H1 (cell line): ENCODE data around the gene TBC1D19. TPM values are rescaled to one million over a fixed set of nuclear protein-coding genes. Genes with fewer than 3 reads are reported as not detected.

Source experiments
- CEBPB ChIP-seq: IDR thresholded peaks from 2 replicates; pipeline ENCODE4 v1.6.1; 2012; ENCODE audit warnings: low read depth, low read length
- CHD7 ChIP-seq: fragments of 300-600 bp; sonication (generic); IDR thresholded peaks from 2 replicates; pipeline ENCODE4 v1.7.1; 2012; ENCODE audit warnings: low read length, moderate library complexity, mild to moderate bottlenecking, inconsistent platforms; ENCODE audit not compliant: insufficient replicate concordance
- KDM1A ChIP-seq: fragments of 200-600, 300-600 bp; sonication (generic); IDR thresholded peaks from 2 replicates; pipeline ENCODE4 v1.7.1; 2016; ENCODE audit warnings: mild to moderate bottlenecking, low read length, borderline replicate concordance
- KDM5A ChIP-seq: fragments of 200-600 bp; IDR thresholded peaks from 2 replicates; pipeline ENCODE4 v1.7.1; 2012; ENCODE audit warnings: mild to moderate bottlenecking, low read length, inconsistent platforms, mixed read lengths
- MAX ChIP-seq: IDR thresholded peaks from 2 replicates; pipeline ENCODE4 v1.6.1; 2012; ENCODE audit warnings: inconsistent platforms
- NRF1 ChIP-seq: IDR thresholded peaks from 2 replicates; pipeline ENCODE4 v1.6.1; 2011; ENCODE audit warnings: mild to moderate bottlenecking, low read depth, low read length, improper control_type of control experiment
- RBBP5 ChIP-seq: IDR thresholded peaks from 2 replicates; pipeline ENCODE4 v1.7.1; 2012; ENCODE audit warnings: low read depth, mild to moderate bottlenecking, inconsistent platforms, low read length, moderate library complexity, borderline replicate concordance
- SIRT6 ChIP-seq: IDR thresholded peaks from one replicate; pipeline ENCODE4 v1.7.1; 2012; ENCODE audit warnings: low read length, inconsistent platforms
- SP1 ChIP-seq: IDR thresholded peaks from 2 replicates; pipeline ENCODE4 v1.6.1; 2011; ENCODE audit warnings: low read depth, low read length
- SP4 ChIP-seq: IDR thresholded peaks from 2 replicates; pipeline ENCODE4 v1.6.1; 2012; ENCODE audit warnings: low read length, inconsistent platforms
- SUZ12 ChIP-seq: fragments of 200-600 bp; sonication (generic); IDR thresholded peaks from 2 replicates; pipeline ENCODE4 v1.6.1; 2012; ENCODE audit warnings: mild to moderate bottlenecking, inconsistent platforms, low read length, moderate library complexity, mixed read lengths
- TEAD4 ChIP-seq: IDR thresholded peaks from 2 replicates; pipeline ENCODE4 v1.6.1; 2012; ENCODE audit warnings: low read depth, low read length, inconsistent platforms, mixed read lengths
- polyA plus RNA-seq, 7 experiments: library from polyadenylated mRNA; depleted of rRNA in 3 of 7; stranded (reverse) in 5 of 7; unstranded in 2 of 7; fragments of >200 nt in 5 of 7; fragments of 200-250 nt in 2 of 7; gene quantifications; 1 replicate in 5 of 7; 2 replicates in 1 of 7; 4 replicates in 1 of 7; pipeline versions ENCODE4 v1.2.1 to v1.2.3, GENCODE V29; 2011 to 2013; ENCODE audit warnings: missing spikeins in 2 of 7, mixed read lengths in 2 of 7
- total RNA-seq: library from RNA; stranded (reverse); fragmentation: NEBNext Ultra II Directional; extraction: Animal tissue kit (Norgen Biotek cat#: 25700); gene quantifications from 2 replicates; pipeline ENCODE4 v1.2.1, GENCODE V29; 2021

TBC1D19 gene
- total and polyA plus RNA-seq, 2 of the 8 experiments (the other 6 are each of a cell fraction or from before 2014, with no cell fraction given) = 1.9 to 3.5 TPM

GRCh38 chr4:26583538-26583864 is 383 bp upstream of the TBC1D19 start (continued):
- TF ChIP-seq CHD7 (no peak), SP4 (no peak), SUZ12 (no peak), SIRT6 (no peak), KDM5A (no peak), MAX (no peak), SP1 (no peak), CEBPB (no peak), KDM1A (no peak), RBBP5 (no peak), NRF1 (no peak), TEAD4 (no peak)
